ENCODE measurements around the gene PIK3R4. TPM values are rescaled to one million over a fixed set of nuclear protein-coding genes. Genes with fewer than 3 reads are reported as not detected.

Gene PIK3R4
- polyA plus RNA-seq, 1 of the 3 experiments (the other 2 are of a cell fraction), result 27.2 TPM

DNA sequence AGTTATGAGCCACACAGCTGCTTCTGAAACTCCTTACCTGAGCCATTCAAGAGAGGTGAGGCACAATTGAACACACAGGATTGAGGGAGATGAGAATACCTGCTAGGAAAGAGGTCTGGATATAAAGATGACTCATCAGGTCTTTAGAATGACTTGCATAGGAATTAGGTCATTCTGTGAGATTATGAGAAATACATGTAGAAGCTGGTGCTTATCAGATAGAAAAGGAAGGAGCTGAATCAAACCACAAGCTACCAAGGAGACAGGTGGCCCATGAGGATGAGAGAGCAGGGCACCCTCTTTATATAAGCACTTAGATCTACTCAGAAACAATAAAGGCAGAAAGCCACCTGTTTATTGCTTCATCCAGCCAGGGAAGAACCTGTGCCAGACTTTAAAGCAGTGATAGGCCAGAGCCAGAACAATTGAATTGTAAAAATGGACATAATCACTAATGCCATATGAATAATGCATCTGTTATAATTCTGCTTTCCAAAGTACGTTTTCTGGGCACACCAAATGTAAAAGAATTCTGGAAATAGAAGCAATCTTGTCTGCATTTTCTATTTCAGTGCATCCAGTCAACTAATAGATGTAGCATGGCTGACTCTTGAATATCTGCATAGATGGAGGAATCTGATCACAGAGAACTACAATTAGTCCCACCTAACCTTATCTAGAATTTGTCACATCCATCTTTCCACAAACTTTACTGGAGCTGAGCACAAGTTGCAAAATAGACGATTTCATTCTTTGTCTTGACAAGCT lies 74.9 kb downstream of the PIK3R4 start:
- WGBS (ENCODE audit: low lambda C conversion rate), result 83% methylated on average over 2 of the region's 2 CpGs

More for the DNA sequence above, 74.9 kb downstream of the PIK3R4 start:
- no peaks in the 10 kb centered on the region for H3K9me3 ChIP-seq
- POLR2A ChIA-PET, result no interaction called here
- CTCF ChIA-PET, result no interaction called here
- no peak overlapping the region for H3K27ac ChIP-seq (ENCODE audit: low read depth in 2 of 2, low read length in 1 of 2)
- no peaks in the 10 kb centered on the region for H3K79me2 ChIP-seq (ENCODE audit: insufficient read depth)
- no peak overlapping the region for H3K4me2 ChIP-seq
- H3K27me3 ChIP-seq (ENCODE audit: insufficient read depth), result no peaks in the 10 kb centered on the region
- no peak overlapping the region for H3K4me3 ChIP-seq (ENCODE audit: low read depth in 2 of 2, low read length in 1 of 2)
- TF ChIP-seq, protein P1, sequence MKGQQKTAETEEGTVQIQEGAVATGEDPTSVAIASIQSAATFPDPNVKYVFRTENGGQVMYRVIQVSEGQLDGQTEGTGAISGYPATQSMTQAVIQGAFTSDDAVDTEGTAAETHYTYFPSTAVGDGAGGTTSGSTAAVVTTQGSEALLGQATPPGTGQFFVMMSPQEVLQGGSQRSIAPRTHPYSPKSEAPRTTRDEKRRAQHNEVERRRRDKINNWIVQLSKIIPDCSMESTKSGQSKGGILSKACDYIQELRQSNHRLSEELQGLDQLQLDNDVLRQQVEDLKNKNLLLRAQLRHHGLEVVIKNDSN (IDR thresholded peaks at IDR 0.05; ENCODE audit: borderline replicate concordance, low read depth), result no peak
- TF ChIP-seq MXI1 (IDR thresholded peaks at IDR 0.05; ENCODE audit: low read depth, low read length), result no peak
- no peak for TF ChIP-seq JUND (IDR thresholded peaks at IDR 0.05)
- no peak for TF ChIP-seq YY1 (IDR thresholded peaks at IDR 0.05; ENCODE audit: low read depth)
- no peak for TF ChIP-seq GATA2 (CRISPR knock-in tag; IDR thresholded peaks at IDR 0.05)
- TF ChIP-seq, protein P2, sequence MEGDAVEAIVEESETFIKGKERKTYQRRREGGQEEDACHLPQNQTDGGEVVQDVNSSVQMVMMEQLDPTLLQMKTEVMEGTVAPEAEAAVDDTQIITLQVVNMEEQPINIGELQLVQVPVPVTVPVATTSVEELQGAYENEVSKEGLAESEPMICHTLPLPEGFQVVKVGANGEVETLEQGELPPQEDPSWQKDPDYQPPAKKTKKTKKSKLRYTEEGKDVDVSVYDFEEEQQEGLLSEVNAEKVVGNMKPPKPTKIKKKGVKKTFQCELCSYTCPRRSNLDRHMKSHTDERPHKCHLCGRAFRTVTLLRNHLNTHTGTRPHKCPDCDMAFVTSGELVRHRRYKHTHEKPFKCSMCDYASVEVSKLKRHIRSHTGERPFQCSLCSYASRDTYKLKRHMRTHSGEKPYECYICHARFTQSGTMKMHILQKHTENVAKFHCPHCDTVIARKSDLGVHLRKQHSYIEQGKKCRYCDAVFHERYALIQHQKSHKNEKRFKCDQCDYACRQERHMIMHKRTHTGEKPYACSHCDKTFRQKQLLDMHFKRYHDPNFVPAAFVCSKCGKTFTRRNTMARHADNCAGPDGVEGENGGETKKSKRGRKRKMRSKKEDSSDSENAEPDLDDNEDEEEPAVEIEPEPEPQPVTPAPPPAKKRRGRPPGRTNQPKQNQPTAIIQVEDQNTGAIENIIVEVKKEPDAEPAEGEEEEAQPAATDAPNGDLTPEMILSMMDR (IDR thresholded peaks at IDR 0.05), result no peak
- TF ChIP-seq POLR2AphosphoS5 (IDR thresholded peaks at IDR 0.05; ENCODE audit: low read depth, low read length), result no peak
- TF ChIP-seq TAF1 (IDR thresholded peaks at IDR 0.05; ENCODE audit: borderline replicate concordance, low read depth, low read length), result no peak
- TF ChIP-seq RCOR1 (IDR thresholded peaks at IDR 0.05; ENCODE audit: low read length), result no peak
- TF ChIP-seq, protein P3, sequence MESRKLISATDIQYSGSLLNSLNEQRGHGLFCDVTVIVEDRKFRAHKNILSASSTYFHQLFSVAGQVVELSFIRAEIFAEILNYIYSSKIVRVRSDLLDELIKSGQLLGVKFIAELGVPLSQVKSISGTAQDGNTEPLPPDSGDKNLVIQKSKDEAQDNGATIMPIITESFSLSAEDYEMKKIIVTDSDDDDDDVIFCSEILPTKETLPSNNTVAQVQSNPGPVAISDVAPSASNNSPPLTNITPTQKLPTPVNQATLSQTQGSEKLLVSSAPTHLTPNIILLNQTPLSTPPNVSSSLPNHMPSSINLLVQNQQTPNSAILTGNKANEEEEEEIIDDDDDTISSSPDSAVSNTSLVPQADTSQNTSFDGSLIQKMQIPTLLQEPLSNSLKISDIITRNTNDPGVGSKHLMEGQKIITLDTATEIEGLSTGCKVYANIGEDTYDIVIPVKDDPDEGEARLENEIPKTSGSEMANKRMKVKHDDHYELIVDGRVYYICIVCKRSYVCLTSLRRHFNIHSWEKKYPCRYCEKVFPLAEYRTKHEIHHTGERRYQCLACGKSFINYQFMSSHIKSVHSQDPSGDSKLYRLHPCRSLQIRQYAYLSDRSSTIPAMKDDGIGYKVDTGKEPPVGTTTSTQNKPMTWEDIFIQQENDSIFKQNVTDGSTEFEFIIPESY (IDR thresholded peaks at IDR 0.05; ENCODE audit: borderline replicate concordance, low read depth), result no peak
- TF ChIP-seq, protein P4, sequence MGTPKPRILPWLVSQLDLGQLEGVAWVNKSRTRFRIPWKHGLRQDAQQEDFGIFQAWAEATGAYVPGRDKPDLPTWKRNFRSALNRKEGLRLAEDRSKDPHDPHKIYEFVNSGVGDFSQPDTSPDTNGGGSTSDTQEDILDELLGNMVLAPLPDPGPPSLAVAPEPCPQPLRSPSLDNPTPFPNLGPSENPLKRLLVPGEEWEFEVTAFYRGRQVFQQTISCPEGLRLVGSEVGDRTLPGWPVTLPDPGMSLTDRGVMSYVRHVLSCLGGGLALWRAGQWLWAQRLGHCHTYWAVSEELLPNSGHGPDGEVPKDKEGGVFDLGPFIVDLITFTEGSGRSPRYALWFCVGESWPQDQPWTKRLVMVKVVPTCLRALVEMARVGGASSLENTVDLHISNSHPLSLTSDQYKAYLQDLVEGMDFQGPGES (IDR thresholded peaks at IDR 0.05; ENCODE audit: low read depth, low read length), result no peak
- no peak for TF ChIP-seq ELF1 (IDR thresholded peaks at IDR 0.05)
- no peak for TF ChIP-seq FOXJ3 (CRISPR knock-in tag; IDR thresholded peaks at IDR 0.05)
- no peak for TF ChIP-seq RFX5 (IDR thresholded peaks at IDR 0.05; ENCODE audit: low read length)
- TF ChIP-seq CHD2 (IDR thresholded peaks at IDR 0.05; ENCODE audit: low read length, partially characterized antibody), result no peak
- no peaks in the 10 kb centered on the region for H4K20me1 ChIP-seq (ENCODE audit: insufficient read depth)
- no peaks in the 10 kb centered on the region for H3F3A ChIP-seq (replicated peaks; ENCODE audit: insufficient read depth)
- H3K36me3 ChIP-seq (replicated peaks in 1 of 2; ENCODE audit: control insufficient read depth in 1 of 2, insufficient read depth in 2 of 2, low read length in 1 of 2), result peaks cover 12 to 28% of the 10 kb centered on the region in 2 experiments
- DNase-seq, result no peak
- H2AFZ ChIP-seq (ENCODE audit: low read depth), result no peak overlapping the region
- H3K4me1 ChIP-seq (ENCODE audit: control insufficient read depth in 1 of 2, insufficient read depth in 2 of 2, low read depth in 1 of 2, low read length in 1 of 2), result no peaks in the 10 kb centered on the region
- no peaks in the 10 kb centered on the region for H3K9me2 ChIP-seq
- no peak overlapping the region for H3K9ac ChIP-seq
